SK-N-SH (cell line): ENCODE data around the gene SSRP1.

Experiments used
- CTCF ChIP-seq: fragments of 200-600 bp; sonication (generic); IDR thresholded peaks from 2 replicates; pipeline ENCODE4 v1.6.1; 2017; ENCODE audit warnings: antibody characterized with exemption, mild to moderate bottlenecking, moderate library complexity
- FOSL2 ChIP-seq: IDR thresholded peaks from 2 replicates; pipeline ENCODE4 v1.4.0; 2012; ENCODE audit warnings: low read depth, mild to moderate bottlenecking, moderate library complexity, borderline replicate concordance
- RAD21 ChIP-seq: IDR thresholded peaks from 2 replicates; pipeline ENCODE4 v1.6.1; 2012; ENCODE audit warnings: mild to moderate bottlenecking, low read length

- TF ChIP-seq RAD21 (no peak), CTCF (no peak), FOSL2 (no peak)
These were observed 56.6 kb downstream of the SSRP1 start for GRCh38 chr11:57279116-57279515.
